HG02840 (cell line): ENCODE results near the gene CHCHD3.
"Not testable (repeated sequence)": the region's sequence is repeated elsewhere in the genome, so short reads cannot be mapped to it uniquely, and the experiment has no call there.

Experiments
- ATAC-seq: cut with Tn5 transposase; IDR thresholded peaks from one replicate; pipeline ENCODE4 v1.9.1; 2021; ENCODE audit warnings: mild to moderate bottlenecking, moderate library complexity, moderate number of reproducible peaks; ENCODE audit not compliant: unreplicated experiment, low FRiP score

The CHCHD3 gene

DNA sequence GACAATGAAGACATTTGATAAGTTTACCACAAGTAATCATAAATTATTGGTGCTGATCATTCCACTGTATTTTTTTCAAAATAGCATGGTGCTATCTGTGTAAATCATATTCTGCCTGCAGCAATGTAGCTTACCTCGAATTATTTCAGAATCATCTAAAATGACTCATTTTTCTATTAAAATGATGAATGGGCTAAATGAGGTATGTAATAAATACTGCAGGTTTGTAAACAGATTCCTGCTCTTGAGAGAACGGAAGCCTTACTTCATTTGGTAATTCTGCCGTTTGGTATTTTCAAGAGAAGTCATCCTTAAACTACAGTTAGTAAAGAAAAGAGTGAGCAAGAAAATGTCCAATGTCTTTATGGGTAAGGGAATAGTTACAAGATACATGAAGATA lies 115.9 kb downstream of the CHCHD3 start:
- no peak for ATAC-seq

DNA sequence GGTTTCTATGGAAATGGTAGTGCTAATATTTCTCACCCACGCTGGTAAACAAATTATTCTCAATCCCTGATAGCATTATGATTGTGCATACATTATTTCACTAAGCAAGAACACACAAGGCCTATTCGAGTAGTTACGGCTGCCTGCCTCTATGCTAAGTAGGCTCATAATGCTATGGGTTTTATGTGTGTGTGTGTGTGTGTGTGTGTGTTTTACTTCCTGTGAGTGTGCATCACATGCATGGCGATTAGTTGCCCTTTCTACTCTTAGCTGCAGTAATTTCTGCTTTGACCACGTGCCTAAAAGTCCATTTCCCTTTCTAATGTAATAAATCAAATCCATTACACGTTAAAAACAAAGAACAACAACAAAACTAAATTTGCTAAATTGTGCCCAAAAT lies 117.0 kb downstream of the CHCHD3 start:
- no peak for ATAC-seq

DNA sequence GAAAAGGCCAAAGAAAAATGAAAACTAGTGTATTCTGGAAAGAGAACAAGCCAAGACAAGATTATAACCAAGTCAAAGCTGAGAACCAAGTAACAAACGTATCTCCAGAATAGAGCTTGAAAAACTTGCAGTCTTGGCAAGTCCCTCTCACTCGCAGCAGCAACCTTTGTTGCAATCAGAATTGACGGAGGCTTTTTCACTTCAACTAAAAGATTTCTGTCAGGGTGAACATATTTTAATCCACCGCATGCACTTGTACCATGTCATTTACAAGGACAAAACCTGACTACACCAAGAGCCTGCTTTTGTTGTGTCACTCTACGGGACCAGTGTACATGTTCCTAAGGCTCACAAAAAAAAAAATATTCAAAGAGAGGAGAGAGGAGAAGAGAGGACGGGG lies 122.0 kb downstream of the CHCHD3 start:
- ATAC-seq, result no peak

DNA sequence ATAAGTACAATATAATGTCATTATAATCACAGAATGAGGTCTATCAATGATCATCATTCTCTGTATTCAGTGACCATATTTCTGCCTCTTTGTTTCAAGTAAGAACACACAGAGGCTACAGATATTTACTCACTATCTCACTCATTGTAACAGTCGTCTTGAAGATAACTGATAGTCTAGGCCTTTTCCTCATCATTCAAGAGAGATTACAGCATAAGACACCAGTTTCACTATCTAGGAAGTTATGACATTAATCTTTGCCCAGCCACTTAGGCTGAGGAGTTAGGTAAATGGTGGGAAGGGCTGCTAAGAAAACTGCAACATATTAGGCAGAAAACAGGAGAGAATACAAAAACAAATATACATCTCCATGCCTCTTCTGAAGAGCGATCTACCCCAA lies 125.3 kb downstream of the CHCHD3 start:
- no peak for ATAC-seq

DNA sequence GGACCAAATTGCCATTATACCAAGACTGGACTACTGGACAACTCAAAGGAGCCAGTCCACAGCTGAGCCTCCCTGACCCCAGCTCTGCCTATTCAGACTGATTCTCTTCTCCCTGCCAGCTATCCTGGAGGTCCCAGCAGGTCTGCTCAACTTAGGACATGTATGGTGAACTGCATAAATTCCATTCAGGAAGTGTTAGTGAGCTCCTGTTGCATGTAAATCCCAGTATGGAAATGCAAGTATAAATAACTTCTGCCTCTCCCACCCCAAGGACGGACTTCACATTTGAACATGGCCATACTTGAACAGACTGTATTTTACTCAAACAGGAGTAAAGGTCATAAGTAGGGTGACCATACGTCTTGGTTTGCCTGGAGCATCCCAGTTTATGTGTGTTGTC lies 128.4 kb downstream of the CHCHD3 start:
- no peak for ATAC-seq

DNA sequence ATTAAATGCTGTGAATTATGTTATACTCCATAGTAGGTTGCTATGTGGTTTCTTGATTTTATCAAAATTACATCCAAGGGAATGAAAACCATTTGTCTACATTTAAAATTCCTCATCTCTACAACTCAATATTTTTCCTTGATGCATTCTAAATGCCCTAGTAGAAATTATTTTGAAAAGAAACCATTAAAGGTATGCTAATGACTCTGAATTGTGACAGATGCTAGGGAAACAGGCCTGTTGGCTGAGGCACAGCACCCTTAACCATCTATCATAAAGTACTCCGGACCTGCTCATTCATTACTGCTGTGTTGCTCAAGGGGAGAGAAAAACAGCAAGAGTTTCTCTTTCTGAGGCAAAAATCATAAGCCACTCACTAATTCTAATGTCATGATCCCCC lies 131.2 kb downstream of the CHCHD3 start:
- ATAC-seq, result no peak

DNA sequence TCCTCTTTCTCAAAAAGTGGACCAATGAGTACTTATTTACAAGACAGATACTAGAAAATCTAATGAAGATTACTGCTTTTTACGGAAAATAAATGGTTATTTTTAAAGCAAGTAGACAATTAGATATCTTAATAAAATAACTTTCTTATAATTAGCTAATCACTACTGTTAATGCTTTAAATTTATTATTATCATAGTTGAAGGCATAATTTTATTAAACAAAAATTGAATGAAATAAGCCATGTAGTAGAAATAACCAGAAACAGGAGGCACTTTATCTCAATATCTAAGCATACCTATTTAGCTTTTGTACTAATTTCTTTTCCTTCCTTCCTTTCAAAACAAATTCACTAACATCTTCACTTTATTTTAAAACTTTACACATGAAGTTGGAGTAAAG lies 134.9 kb downstream of the CHCHD3 start:
- no peak for ATAC-seq

DNA sequence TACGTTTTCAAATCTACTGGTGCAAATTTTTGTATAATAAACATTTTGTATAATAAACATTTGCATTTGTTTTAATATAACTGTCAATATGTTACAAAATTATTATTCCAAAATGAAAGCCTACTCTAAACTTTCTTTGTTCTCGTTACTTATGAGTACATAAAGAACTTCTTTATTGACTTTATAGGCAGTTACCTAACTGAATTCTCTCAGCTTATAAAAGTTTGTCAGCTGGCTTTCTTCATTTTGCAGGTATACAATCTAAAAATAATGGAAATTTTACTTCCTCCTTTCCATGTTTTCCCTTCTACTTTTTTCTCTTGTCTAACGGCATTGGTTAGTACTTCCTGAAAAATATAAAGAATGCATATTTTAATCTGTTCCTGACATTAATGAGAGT lies 137.1 kb downstream of the CHCHD3 start:
- no peak for ATAC-seq

DNA sequence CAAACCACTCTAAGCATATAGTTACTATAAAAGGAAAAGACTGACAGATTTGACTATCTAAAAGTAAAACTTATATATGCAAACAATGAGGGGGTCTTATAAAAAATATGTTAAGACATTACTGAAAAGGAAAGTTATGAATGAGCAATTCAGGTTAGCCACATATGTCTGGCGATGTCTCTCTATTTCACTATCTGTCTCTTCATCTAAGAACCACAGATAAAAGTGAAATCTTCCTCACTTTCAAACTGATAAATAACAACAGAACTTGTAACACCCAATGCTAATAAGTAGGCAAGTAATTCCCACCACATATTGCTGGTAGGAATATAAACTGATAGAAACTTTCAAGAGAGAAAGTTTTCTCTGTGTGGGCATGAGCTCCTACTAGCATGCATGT lies 138.2 kb downstream of the CHCHD3 start:
- no peak for ATAC-seq

DNA sequence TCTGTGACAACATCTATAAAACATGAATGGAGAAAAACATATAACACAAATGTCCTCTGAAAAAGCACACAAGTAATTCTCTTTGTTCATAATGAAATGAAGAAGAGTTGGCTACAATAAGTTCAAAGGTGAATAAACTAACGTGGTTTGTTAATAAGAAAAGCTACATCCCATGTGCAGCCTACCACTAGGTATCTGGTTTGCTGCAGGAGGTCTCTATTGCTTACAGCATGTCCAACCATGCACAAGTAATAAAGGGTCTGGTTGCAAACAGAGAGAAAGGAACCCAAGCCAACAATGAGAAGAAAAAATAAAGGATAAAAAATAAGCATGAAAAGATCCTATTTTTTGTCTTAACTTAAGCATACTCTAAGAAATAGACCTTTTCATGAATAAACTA lies 139.2 kb downstream of the CHCHD3 start:
- no peak for ATAC-seq

DNA sequence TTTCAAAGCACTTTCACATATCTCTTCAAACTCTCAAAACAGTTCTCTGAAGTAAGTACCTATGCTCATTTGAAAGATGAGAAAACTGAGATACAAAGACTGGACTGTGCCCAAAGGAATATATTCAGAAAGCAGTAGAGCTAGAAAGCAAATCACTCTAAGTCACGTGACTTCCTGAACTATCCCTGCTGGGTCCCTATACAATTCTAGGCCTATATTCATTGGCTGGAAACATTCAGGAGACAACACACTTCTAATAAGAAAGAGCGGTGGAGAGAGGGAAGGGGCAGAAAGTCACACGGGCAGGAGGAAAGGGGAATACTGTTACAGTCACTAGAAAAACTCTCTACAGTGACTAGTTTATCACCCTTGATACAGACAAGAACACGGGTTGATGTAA lies 140.0 kb downstream of the CHCHD3 start:
- ATAC-seq, result no peak

DNA sequence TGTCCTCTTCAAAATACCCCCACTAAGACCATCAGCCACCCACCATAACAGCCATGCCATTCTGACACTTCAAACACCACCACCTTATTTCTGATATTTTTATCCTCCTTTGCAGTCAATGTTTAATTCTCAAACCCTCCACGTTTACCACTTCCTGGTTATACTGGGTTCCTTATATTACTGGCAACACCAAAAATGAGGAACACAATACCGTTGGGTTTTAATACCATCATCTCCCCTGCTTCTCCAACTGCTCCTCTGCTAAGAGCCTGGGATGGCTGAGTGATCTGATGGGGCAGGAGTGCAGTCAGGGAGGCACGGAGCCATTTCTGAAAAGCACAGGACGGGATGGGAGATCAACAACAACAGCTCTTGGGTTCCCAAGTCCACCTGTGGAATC lies 140.5 kb downstream of the CHCHD3 start:
- ATAC-seq, result no peak

DNA sequence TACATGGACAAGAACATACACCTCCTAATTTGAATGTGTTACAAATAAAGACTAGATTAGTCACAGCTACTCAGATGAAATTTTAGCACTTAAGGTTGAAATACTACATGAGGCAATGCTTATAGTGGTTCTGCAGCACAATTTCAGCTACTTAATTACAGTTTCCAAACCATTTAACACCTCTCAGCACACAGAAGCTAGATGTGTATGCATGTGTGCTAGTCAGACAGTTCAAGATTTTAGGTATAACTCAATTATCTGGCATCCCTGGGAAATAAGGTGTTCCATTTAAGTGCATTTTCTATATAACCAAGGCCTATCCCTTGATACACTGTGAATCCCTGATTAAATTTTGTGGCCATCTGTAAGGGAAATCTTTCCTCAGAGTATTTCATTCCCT lies 141.8 kb downstream of the CHCHD3 start:
- ATAC-seq, result no peak

DNA sequence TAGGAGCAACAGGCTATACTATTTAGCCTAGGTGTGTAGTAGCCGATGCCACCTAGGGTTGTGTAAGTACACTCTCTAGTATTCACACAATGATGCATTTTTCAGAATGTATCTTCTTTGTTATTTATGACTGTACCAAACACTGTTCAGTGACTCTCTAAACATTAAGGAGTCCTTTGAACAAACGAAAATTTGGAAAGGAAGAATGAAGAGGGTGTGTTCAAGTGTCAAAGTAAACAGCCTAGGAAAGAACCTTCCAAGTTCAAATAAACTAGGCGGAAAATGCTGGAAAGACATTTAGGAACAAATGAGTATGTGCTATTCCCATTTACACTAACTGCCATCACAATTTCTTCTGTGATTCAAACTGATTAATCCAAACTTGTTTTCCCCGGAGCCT lies 142.4 kb downstream of the CHCHD3 start:
- ATAC-seq, result no peak

DNA sequence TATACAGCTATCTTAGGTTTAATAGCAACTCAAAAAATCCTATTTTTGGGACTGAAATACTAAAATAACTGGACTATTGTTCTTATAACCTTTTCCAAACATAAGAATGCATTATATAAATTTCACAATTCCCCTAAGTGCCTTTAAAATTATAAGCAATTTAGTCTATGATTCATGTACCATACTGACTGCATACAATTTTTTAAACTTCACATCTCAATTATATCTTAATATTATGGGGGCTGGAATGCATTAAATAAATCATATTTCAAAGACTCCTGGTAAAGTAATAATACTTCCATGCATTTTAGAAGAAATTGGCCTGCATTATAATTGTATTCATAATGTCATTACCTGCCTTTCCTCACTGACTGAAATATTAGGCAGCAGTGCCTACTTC lies 144.6 kb downstream of the CHCHD3 start:
- no peak for ATAC-seq

DNA sequence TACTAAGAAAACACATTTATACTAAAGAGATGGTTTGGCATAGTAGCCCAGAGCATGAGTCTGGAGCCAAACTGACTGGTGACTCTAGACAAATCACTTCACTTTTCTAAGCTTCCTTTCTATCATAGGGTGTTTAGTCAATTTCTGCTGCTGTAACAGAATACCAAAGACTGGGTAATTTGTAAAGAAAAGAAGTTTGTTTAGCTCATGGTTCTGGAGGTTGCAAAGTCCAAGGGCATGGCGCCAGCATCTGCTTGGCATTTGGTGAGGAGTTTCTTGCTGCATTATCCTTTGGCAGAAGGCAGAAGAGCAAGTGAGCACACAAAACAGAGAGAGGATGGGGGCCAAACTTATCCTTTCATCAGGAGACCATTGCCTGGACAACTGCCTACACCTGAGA lies 146.3 kb downstream of the CHCHD3 start:
- ATAC-seq, result no peak

DNA sequence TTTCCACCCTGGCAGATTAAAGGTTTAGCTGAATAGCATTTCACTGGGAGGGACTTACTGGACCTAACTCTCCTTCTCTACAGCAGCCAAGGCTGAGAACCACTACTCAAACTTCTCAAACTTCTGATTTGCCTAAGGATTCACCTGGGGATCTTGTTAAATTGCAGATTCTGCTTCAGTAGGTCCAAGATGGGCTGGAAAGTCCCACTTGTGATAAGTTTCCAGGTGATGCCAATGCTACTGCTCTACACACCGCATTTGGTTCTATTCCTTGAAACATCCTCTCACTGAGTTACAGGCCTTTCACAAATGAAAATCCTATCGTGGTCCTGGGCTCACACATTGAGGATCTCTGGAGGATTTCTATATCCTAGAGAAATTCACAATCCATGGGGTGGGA lies 147.9 kb downstream of the CHCHD3 start:
- no peak for ATAC-seq

DNA sequence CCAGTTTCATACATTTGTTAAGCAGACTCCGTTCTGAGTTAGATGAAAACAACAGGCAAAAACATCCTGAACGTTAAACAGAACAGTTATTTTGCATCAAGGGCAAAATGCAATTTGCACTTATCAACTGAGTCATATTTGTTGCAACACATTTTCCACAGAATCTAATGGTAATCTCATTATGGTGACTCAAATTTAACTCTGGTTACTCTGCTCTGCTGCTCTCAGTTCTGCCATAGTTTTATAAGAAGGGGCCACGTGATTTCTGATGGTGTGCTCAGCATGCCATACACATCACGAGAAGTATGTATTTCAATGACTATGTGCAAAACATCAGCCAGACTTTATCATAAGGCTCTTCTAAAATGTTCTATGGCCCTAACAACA lies 148.8 kb downstream of the CHCHD3 start:
- ATAC-seq, result no peak

DNA sequence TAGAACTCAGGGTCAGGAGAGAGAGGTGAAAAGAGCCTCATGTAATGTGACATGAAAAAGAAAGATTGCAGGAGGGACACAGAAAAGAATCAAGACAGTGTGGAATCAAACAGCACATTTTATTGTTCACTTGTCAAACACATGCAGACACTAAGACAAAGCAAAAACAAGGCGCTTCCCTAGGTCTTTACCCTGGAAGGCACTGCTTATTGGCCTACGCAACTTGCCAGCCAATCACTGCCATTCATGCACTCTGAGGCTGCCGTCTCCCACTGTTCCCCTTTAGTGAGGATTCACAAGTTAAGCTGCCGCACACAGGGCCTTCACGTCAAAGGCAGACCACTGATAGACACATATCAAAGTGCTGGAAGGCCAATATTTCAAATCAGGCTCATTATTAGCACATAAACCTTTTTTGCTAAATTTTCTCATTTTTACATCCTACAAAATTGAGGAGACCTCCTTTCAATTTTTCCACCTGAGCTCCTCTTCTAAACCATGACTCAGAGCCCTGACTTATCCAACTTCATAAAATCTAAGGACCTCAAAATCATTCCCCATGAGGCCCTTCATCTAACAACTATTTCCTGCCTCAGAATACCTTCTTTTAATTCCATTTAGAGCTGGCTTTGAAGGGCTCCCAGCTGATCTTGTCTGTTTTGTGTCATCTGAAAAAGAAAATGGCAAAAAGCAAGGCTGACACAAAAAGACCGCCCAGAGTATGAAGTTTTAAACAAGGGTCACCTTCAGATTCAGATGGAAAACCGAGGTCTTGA lies 149.4 kb downstream of the CHCHD3 start:
- no peak for ATAC-seq

DNA sequence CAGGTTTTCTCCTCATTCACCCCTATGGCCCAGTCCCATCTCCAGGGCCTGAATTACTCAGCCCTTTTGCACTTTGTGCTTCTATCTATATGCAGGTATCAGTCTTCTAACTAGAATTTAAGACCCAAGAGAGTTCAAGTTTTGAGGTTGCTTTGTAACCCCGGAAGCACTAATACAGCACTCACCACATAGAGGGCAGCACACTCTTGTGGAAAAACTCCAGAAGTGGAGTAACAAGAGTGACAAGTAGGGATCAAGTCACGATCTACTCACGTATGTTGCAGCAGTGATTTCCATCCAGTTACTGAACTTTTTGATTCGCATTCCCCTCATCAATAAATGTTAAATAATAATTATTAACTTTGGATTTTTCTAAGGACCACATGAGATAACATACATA lies 151.0 kb downstream of the CHCHD3 start:
- no peak for ATAC-seq

DNA sequence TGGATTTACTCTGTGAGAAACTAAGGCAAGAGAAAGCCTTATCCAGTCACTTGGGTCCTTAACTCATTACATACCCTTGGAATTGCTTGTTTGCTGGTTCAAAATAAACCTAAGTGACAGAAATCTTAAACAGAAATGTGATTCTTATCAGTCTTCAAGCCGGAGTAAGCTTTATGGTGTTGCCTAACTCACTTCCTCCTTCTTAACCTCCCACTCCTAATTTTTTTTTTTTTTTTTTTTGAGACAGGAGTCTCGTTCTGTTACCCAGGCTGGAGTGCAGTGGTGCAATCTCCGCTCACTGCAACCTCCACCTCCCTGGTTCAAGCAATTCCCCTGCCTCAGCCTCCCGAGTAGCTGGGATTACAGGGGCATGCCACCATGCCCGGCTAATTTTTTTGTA lies 151.9 kb downstream of the CHCHD3 start:
- not testable (repeated sequence) for ATAC-seq

DNA sequence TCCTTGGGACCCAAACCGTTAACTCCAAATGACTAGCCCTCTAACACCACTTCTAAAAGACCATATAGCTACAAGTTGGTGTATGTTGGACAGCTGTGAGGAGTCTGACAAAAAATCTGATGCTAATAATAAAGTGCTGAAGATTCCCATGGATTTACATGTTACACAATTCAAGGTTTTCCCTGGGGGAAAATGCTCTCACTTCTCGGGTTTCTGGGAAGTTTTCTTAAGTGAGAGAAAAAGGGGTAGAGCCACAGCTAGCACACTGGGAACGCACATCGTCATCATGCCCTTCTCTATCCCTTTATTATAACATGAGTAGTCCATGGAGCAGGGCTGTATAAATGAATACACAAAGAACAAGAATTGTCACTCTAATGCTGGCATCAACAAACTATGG lies 162.1 kb downstream of the CHCHD3 start:
- ATAC-seq, result no peak

DNA sequence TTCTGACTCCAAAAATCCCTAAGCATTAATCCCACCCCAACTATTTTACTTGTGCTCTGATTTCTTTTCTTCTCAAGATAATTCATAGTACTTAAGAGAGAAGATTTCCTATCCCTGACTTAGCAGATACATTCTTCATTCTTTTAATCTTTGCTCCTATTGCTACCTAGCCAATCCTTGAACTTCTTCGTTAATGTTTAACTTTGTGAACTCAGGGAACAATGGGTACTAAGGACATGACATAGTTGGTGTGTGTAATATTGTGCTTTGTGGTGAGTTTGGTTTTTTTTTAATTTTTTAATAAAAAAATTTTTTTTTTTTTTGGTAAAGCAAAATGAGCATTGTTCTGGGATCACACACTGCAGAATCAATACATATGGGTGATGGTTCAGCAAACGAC lies 166.2 kb downstream of the CHCHD3 start:
- ATAC-seq, result no peak
